C4-2B (cell line): ENCODE data around the gene IL19.

Experiments
- CTCF ChIP-seq: fragments of 450-650 bp; conservative IDR thresholded peaks from 2 replicates; pipeline ENCODE4 v1.5.1; 2017; ENCODE audit warnings: mild to moderate bottlenecking
- ZFX ChIP-seq: fragments of 450-650 bp; IDR thresholded peaks from 2 replicates; pipeline ENCODE4 v1.6.1; 2017

GRCh38 chr1:206760590-206760989, 10.0 kb upstream of the IL19 start:
- TF ChIP-seq CTCF, result no peak
- no peak for TF ChIP-seq ZFX
